HepG2 (cell line): Measurements from ENCODE around the gene LTA. TPM values are rescaled to one million over a fixed set of nuclear protein-coding genes. Genes with fewer than 3 reads are reported as not detected.

Source experiments
- ATAC-seq: fragments of 200-7000 bp; cut with Tn5 transposase; 3 replicates; pipeline ENCODE4 v1.9.1; 2020; ENCODE audit warnings: mild to moderate bottlenecking, moderate library complexity
- BruUV-seq: library from RNA; stranded (reverse); fragments of 400-500 nt; replicated peaks from 2 replicates; lab custom pipeline; 2021; lab: Mats Ljungman, UMichigan
- CTCF ChIA-PET: fragments of 300-600 bp; formaldehyde crosslinking; extraction: SDS; loops from one replicate; lab custom pipeline; 2021; ENCODE audit warnings: low total read pairs, inconsistent platforms, low intra/inter-chr PET ratio; lab: Yijun Ruan, JAX
- POLR2A ChIA-PET: fragments of 350-600 bp; sonication (Branson Sonifier 250); formaldehyde crosslinking; loops from one replicate; lab custom pipeline; 2020; ENCODE audit warnings: antibody characterized with exemption, inconsistent platforms; lab: Yijun Ruan, JAX
- DNase-seq: peaks from one replicate; pipeline ENCODE4 v3.0.0-alpha.2; 2015; ENCODE audit warnings: low spot score
- FAIRE-seq: peaks from 3 replicates; lab custom pipeline; 2011; peaks lifted over from hg19 to GRCh38; lab: Jason Lieb, UNC
- H2AFZ ChIP-seq: one replicate; pipeline ENCODE4 v1.6.1; 2011; ENCODE audit warnings: low read length, inconsistent platforms
- H3K27ac ChIP-seq: fragments of 300-600 bp; 3 replicates; pipeline ENCODE4 v1.8.0; 2011; ENCODE audit warnings: mixed run types, mild to moderate bottlenecking, mixed read lengths, low read length, inconsistent platforms; ENCODE audit not compliant: insufficient read depth; ENCODE audit errors: extremely low read length
- H3K27me3 ChIP-seq, 2 experiments: fragments of 200-600 bp in 1 of 2; 2 replicates in 1 of 2; 3 replicates in 1 of 2; pipeline versions ENCODE4 v1.6.0 to v1.8.0; 2011; ENCODE audit warnings: low read length in 2 of 2, mild to moderate bottlenecking in 2 of 2, moderate library complexity in 2 of 2, inconsistent platforms in 1 of 2; ENCODE audit not compliant: insufficient read depth in 2 of 2, control insufficient read depth in 1 of 2
- H3K36me3 ChIP-seq, 2 experiments: fragments of 200-600 bp in 1 of 2; replicated peaks in 1 of 2; 2 replicates in 1 of 2; 3 replicates in 1 of 2; pipeline versions ENCODE4 v1.5.1 to v1.8.0; 2011; ENCODE audit warnings: low read length in 2 of 2, inconsistent platforms in 1 of 2; ENCODE audit not compliant: insufficient read depth in 2 of 2, control insufficient read depth in 1 of 2
- H3K4me1 ChIP-seq: 2 replicates; pipeline ENCODE4 v1.5.1; 2012; ENCODE audit warnings: low read length, inconsistent platforms; ENCODE audit not compliant: insufficient read depth
- H3K4me2 ChIP-seq: 2 replicates; pipeline ENCODE4 v1.6.0; 2011; ENCODE audit warnings: low read depth, low read length, inconsistent platforms
- H3K4me3 ChIP-seq, 3 experiments: fragments of 200-600 bp in 1 of 3; sonication (generic), shearing (Covaris generic) in 1 of 3; replicated peaks in 1 of 3; 2 replicates each; pipeline ENCODE4 v1.5.1; 2011 to 2016; ENCODE audit warnings: low read length in 3 of 3, inconsistent platforms in 2 of 3, low read depth in 2 of 3, mild to moderate bottlenecking in 2 of 3, control low read depth in 1 of 3, mixed read lengths in 1 of 3; ENCODE audit not compliant: insufficient read depth in 1 of 3
- H3K79me2 ChIP-seq: one replicate; pipeline ENCODE4 v1.6.1; 2011; ENCODE audit warnings: low read length, inconsistent platforms; ENCODE audit not compliant: insufficient read depth
- H3K9ac ChIP-seq: 2 replicates; pipeline ENCODE4 v1.6.0; 2011; ENCODE audit warnings: mild to moderate bottlenecking, low read depth, low read length, inconsistent platforms; ENCODE audit not compliant: insufficient read depth
- H3K9me3 ChIP-seq: 2 replicates; pipeline ENCODE4 v1.5.1; 2012; ENCODE audit warnings: mild to moderate bottlenecking, low read length
- H4K20me1 ChIP-seq: 2 replicates; pipeline ENCODE4 v1.6.0; 2011; ENCODE audit warnings: inconsistent platforms, mild to moderate bottlenecking, low read length, moderate library complexity; ENCODE audit not compliant: insufficient read depth
- HOXA5 ChIP-seq: sonication (generic); formaldehyde crosslinking; IDR thresholded peaks from 2 replicates; pipeline ENCODE4 v1.4.0; 2020; ENCODE audit warnings: missing genetic modification reagents
- NR3C1 ChIP-seq: sonication (generic); formaldehyde crosslinking; IDR thresholded peaks from 2 replicates; pipeline ENCODE4 v1.4.0; 2020; ENCODE audit warnings: missing genetic modification reagents
- POGZ ChIP-seq: sonication (generic); formaldehyde crosslinking; IDR thresholded peaks from 2 replicates; pipeline ENCODE4 v1.4.0; 2020; ENCODE audit warnings: mild to moderate bottlenecking, missing genetic modification reagents
- ZNF3 ChIP-seq: IDR thresholded peaks from 2 replicates; pipeline ENCODE4 v1.7.0; 2017; ENCODE audit warnings: inconsistent platforms
- ZNF574 ChIP-seq: sonication (generic); formaldehyde crosslinking; IDR thresholded peaks from 2 replicates; pipeline ENCODE4 v1.4.0; 2020; ENCODE audit warnings: missing genetic modification reagents
- WGBS: methylation state at CpG from one replicate; pipeline ENCODE4 v1.1.6; 2017; ENCODE audit warnings: low lambda C conversion rate; 5-methylcytosine and 5-hydroxymethylcytosine counted together
- in situ Hi-C: cut with HindIII; loops from 2 replicates; pipeline ENCODE4 v1.10.0; 2017; ENCODE audit warnings: low pct_unique_long_range_greater_than_20kb; ENCODE audit not compliant: extremely low pct_ligation_motif_present
- intact Hi-C: fragments of 100-400 bp; cut with micrococcal nuclease; formaldehyde crosslinking; loops from one replicate; pipeline ENCODE4 v1.10.0; 2022; ENCODE audit not compliant: unreplicated experiment
- polyA plus RNA-seq, 8 experiments: library from polyadenylated mRNA; depleted of rRNA in 3 of 8; stranded (reverse) in 7 of 8; unstranded in 1 of 8; fragments of >200 nt; fragmentation: Illumina TruSeq in 4 of 8; extraction: Trizol in 4 of 8; gene quantifications; 2 replicates each; pipeline versions ENCODE4 v1.2.1 to v1.2.3, GENCODE V29; 2011 to 2016; ENCODE audit warnings: low read depth in 4 of 8, missing spikeins in 1 of 8, mixed read lengths in 1 of 8; ENCODE audit not compliant: insufficient read depth in 1 of 8
- total RNA-seq, 5 experiments: library from RNA; depleted of rRNA; stranded (reverse); fragments of >200 nt; fragmentation: Illumina TruSeq; extraction: Trizol; gene quantifications; 2 replicates each; pipeline ENCODE4 v1.2.3, GENCODE V29; 2016; ENCODE audit warnings: low read depth in 1 of 5

Gene LTA
- total and polyA plus RNA-seq, 2 of the 13 experiments (the other 11 are each of a cell fraction or from before 2014, with no cell fraction given): 0.09 TPM; not detected in 1

- intact Hi-C loops: loop anchor here (5.0 kb wide), 1 partner anchor 1139 kb away; no protein-coding TSS in a partner anchor
- H3K9ac ChIP-seq: no peak within 1 kb of the TSS
Measured at GRCh38 chr6:31586008-31586407, 13.9 kb downstream of the LTA start, which contains the start of gene LST1. Gene LST1, plus strand, starts transcription at chr6:31586277. Its CDS starts 1,023 bp downstream, at chr6:31587300.

More at GRCh38 chr6:31586008-31586407, 13.9 kb downstream of the LTA start, which contains the start of gene LST1:
- DNase-seq: no peak
- Histone ChIP-seq H3K36me3 (no peaks in the 10 kb centered on the region), H3K79me2 (no peaks in the 10 kb centered on the region), H3K4me3 (no peak within 1 kb of the TSS), H3K4me2 (no peak within 1 kb of the TSS), H3K4me1 (peaks cover 17% of the 10 kb centered on the region), H3K27ac (no peak within 1 kb of the TSS), H4K20me1 (no peaks in the 10 kb centered on the region), H3K27me3 (peaks cover 11 to 53% of the 10 kb centered on the region in 2 experiments), H3K9me3 (no peaks in the 10 kb centered on the region), H2AFZ (no peak within 1 kb of the TSS)
- no peak for FAIRE-seq
- no peak for ATAC-seq
- no TSS peak for BruUV-seq
- ChIA-PET CTCF (no interaction called here), POLR2A (no interaction called here)
- 18% methylated on average over 1 of the region's 1 CpG for WGBS
- TF ChIP-seq ZNF3 (CRISPR knock-in tag): no peak
- TF ChIP-seq NR3C1 (CRISPR knock-in tag): no peak
- no peak for TF ChIP-seq ZNF574 (CRISPR knock-in tag)
- no peak for TF ChIP-seq POGZ (CRISPR knock-in tag)
- TF ChIP-seq HOXA5 (CRISPR knock-in tag): no peak
- in situ Hi-C loops: loop anchor here (5.0 kb wide), 1 partner anchor 94 kb away; no protein-coding TSS in a partner anchor
